Peyer's patch (tissue), 4 donors: ENCODE results near the gene HOMEZ. TPM values are rescaled to one million over a fixed set of nuclear protein-coding genes. Genes with fewer than 3 reads are reported as not detected.
"Not testable (repeated sequence)": the region's sequence is repeated elsewhere in the genome, so short reads cannot be mapped to it uniquely, and the experiment has no call there.

Source experiments
- DNase-seq, 3 donors: peaks; one replicate each; pipeline ENCODE4 v3.0.0-alpha.2; 2017 to 2019
- H3K27ac ChIP-seq, 4 donors: fragments of 200-600 bp; sonication (generic); one replicate each; pipeline ENCODE4 v1.5.1; 2016 to 2019
- H3K27me3 ChIP-seq, 2 donors: fragments of 200-600 bp; sonication (generic); one replicate each; pipeline ENCODE4 v1.5.1; 2019
- H3K36me3 ChIP-seq, 3 donors: fragments of 200-600 bp; sonication (generic); one replicate each; pipeline ENCODE4 v1.5.1; 2016 to 2019
- H3K4me1 ChIP-seq, 4 donors: fragments of 200-600 bp; sonication (generic); one replicate each; pipeline ENCODE4 v1.5.1; 2016 to 2019
- H3K4me3 ChIP-seq, 4 donors: fragments of 200-600 bp; sonication (generic); 1 replicate in 3 of 4; 2 replicates in 1 of 4; pipeline ENCODE4 v1.5.1; 2016 to 2019; ENCODE audit warnings: mild to moderate bottlenecking in 1 of 4
- H3K9me3 ChIP-seq, 4 donors: fragments of 200-600 bp; sonication (generic); one replicate each; pipeline ENCODE4 v1.5.1; 2016 to 2019; ENCODE audit warnings: mild to moderate bottlenecking in 1 of 4
- CTCF ChIP-seq, 6 experiments: fragments of 450-650 bp in 4 of 6; fragments of 200-600 bp in 2 of 6; sonication (generic) in 1 of 6; IDR thresholded peaks; one replicate each; pipeline ENCODE4 v1.5.1; 2017 to 2019; ENCODE audit warnings: antibody characterized with exemption in 6 of 6, mild to moderate bottlenecking in 3 of 6, moderate library complexity in 1 of 6
- POLR2A ChIP-seq, 2 donors: fragments of 450-650 bp; IDR thresholded peaks; one replicate each; pipeline ENCODE4 v1.5.1; 2017; ENCODE audit warnings: antibody characterized with exemption in 2 of 2, mild to moderate bottlenecking in 2 of 2, moderate library complexity in 2 of 2
- total RNA-seq, 4 donors: library from RNA; depleted of rRNA; stranded (reverse); fragments of >200 nt; gene quantifications; one replicate each; pipeline ENCODE4 v1.1.0, GENCODE V29; 2016

HOMEZ gene
- total RNA-seq, 4 donors from 2014 or later = 10.5 to 23.9 (median 15.0) TPM

- no peak for TF ChIP-seq CTCF (IDR thresholded peaks at IDR 0.05)
- TF ChIP-seq POLR2A (IDR thresholded peaks at IDR 0.05) = no peak
- no peak for DNase-seq
- Histone ChIP-seq H3K36me3 (peaks cover 0 to 9% (median 0%) of the 10 kb centered on the region in 3 donors), H3K4me1 (no peaks in the 10 kb centered on the region), H3K27me3 (no peaks in the 10 kb centered on the region), H3K9me3 (no peaks in the 10 kb centered on the region), H3K27ac (no peak overlapping the region), H3K4me3 (no peak overlapping the region)
These were observed 8.7 kb downstream of the HOMEZ start for GRCh38 chr14:23277189-23277588.

- no peak for DNase-seq
- Histone ChIP-seq H3K4me3 (no peak overlapping the region), H3K27ac (no peak overlapping the region), H3K4me1 (no peaks in the 10 kb centered on the region), H3K9me3 (no peaks in the 10 kb centered on the region), H3K36me3 (peaks cover 0 to 9% (median 0%) of the 10 kb centered on the region in 3 donors), H3K27me3 (no peaks in the 10 kb centered on the region)
- TF ChIP-seq POLR2A (IDR thresholded peaks at IDR 0.05) (no peak), CTCF (IDR thresholded peaks at IDR 0.05) (no peak)
These were observed 10.5 kb downstream of the HOMEZ start for GRCh38 chr14:23275412-23275811.

- no peaks in the 10 kb centered on the region for H3K4me1 ChIP-seq
- no peaks in the 10 kb centered on the region for H3K9me3 ChIP-seq
- H3K4me3 ChIP-seq = no peak overlapping the region
- no peak overlapping the region for H3K27ac ChIP-seq
- TF ChIP-seq CTCF (IDR thresholded peaks at IDR 0.05) = no peak
- no peak for TF ChIP-seq POLR2A (IDR thresholded peaks at IDR 0.05)
- DNase-seq = no peak
- H3K36me3 ChIP-seq = no peaks in the 10 kb centered on the region
- H3K27me3 ChIP-seq = no peaks in the 10 kb centered on the region
These were observed 16.7 kb downstream of the HOMEZ start for GRCh38 chr14:23269193-23269592.

- not testable (repeated sequence) for H3K27me3 ChIP-seq, H3K27ac ChIP-seq, H3K4me3 ChIP-seq, H3K36me3 ChIP-seq, H3K4me1 ChIP-seq, DNase-seq, H3K9me3 ChIP-seq
These were observed 25.1 kb downstream of the HOMEZ start for GRCh38 chr14:23260849-23261248.

GRCh38 chr14:23259426-23259825 is 26.5 kb downstream of the HOMEZ start:
- no peak for DNase-seq
- Histone ChIP-seq H3K27me3 (no peaks in the 10 kb centered on the region), H3K36me3 (no peaks in the 10 kb centered on the region), H3K9me3 (no peaks in the 10 kb centered on the region), H3K4me3 (no peak overlapping the region), H3K27ac (no peak overlapping the region), H3K4me1 (no peaks in the 10 kb centered on the region)
- no peak for TF ChIP-seq CTCF (IDR thresholded peaks at IDR 0.05)
- no peak for TF ChIP-seq POLR2A (IDR thresholded peaks at IDR 0.05)

GRCh38 chr14:23258256-23258655 is 27.7 kb downstream of the HOMEZ start:
- Histone ChIP-seq H3K4me3 (no peak overlapping the region), H3K27me3 (no peaks in the 10 kb centered on the region), H3K9me3 (no peaks in the 10 kb centered on the region), H3K36me3 (no peaks in the 10 kb centered on the region), H3K27ac (no peak overlapping the region), H3K4me1 (no peaks in the 10 kb centered on the region)
- TF ChIP-seq POLR2A (IDR thresholded peaks at IDR 0.05) (no peak), CTCF (IDR thresholded peaks at IDR 0.05) (no peak)
- DNase-seq = no peak
